ENCODE measurements around the gene SMPD2.

The SMPD2 gene

GRCh38 chr6:109406196-109406595 is 34.3 kb upstream of the SMPD2 start:
- DNase-seq (ENCODE audit: low read depth, low spot score), result no peak
- no peak overlapping the region for H3K4me3 ChIP-seq (ENCODE audit: low read depth, low read length)
- ChIA-PET CTCF (interaction anchor here (1.0 kb wide), 1 partner anchor 218 kb away, joined by 3 read pairs; no protein-coding TSS in a partner anchor), POLR2A (no interaction called here)
- no peak for TF ChIP-seq CTCF (IDR thresholded peaks at IDR 0.05; ENCODE audit: insufficient read depth, low read length, missing control alignments)

GRCh38 chr6:109411034-109411433 is 29.5 kb upstream of the SMPD2 start:
- no peak overlapping the region for H3K4me3 ChIP-seq (ENCODE audit: low read depth, low read length)
- TF ChIP-seq CTCF (IDR thresholded peaks at IDR 0.05; ENCODE audit: insufficient read depth, low read length, missing control alignments), result no peak
- CTCF ChIA-PET, result interaction anchor here (1.0 to 2.0 kb wide), 2 partner anchors 28 to 223 kb away, joined by 3 to 6 read pairs; partner anchors contain the start of gene CD164
- DNase-seq (ENCODE audit: low read depth, low spot score), result no peak
- POLR2A ChIA-PET, result no interaction called here

GRCh38 chr6:109417646-109418045 is 22.9 kb upstream of the SMPD2 start:
- DNase-seq (ENCODE audit: low read depth, low spot score), result no peak
- CTCF ChIA-PET, result interaction anchor here (0.7 kb wide), 1 partner anchor 230 kb away, joined by 3 read pairs; no protein-coding TSS in a partner anchor
- no peak overlapping the region for H3K4me3 ChIP-seq (ENCODE audit: low read depth, low read length)
- no peak for TF ChIP-seq CTCF (IDR thresholded peaks at IDR 0.05; ENCODE audit: insufficient read depth, low read length, missing control alignments)
- POLR2A ChIA-PET, result no interaction called here

GRCh38 chr6:109420751-109421150 is 19.8 kb upstream of the SMPD2 start:
- H3K4me3 ChIP-seq (ENCODE audit: low read depth, low read length), result no peak overlapping the region
- POLR2A ChIA-PET, result no interaction called here
- CTCF ChIA-PET, result no interaction called here
- no peak for TF ChIP-seq CTCF (IDR thresholded peaks at IDR 0.05; ENCODE audit: insufficient read depth, low read length, missing control alignments)
- DNase-seq (ENCODE audit: low read depth, low spot score), result no peak

GRCh38 chr6:109421184-109421583 is 19.3 kb upstream of the SMPD2 start:
- ChIA-PET CTCF (no interaction called here), POLR2A (no interaction called here)
- no peak overlapping the region for H3K4me3 ChIP-seq (ENCODE audit: low read depth, low read length)
- DNase-seq (ENCODE audit: low read depth, low spot score), result no peak
- no peak for TF ChIP-seq CTCF (IDR thresholded peaks at IDR 0.05; ENCODE audit: insufficient read depth, low read length, missing control alignments)

- H3K4me3 ChIP-seq (ENCODE audit: low read depth, low read length), result no peak overlapping the region
- ChIA-PET CTCF (no interaction called here), POLR2A (no interaction called here)
- no peak for TF ChIP-seq CTCF (IDR thresholded peaks at IDR 0.05; ENCODE audit: insufficient read depth, low read length, missing control alignments)
- DNase-seq (ENCODE audit: low read depth, low spot score), result no peak
These were observed 15.6 kb upstream of the SMPD2 start for GRCh38 chr6:109424946-109425345.

Measured in AG04449 (cell line).